Measurements from ENCODE around the gene PPP2CA.

PPP2CA gene

GRCh38 chr5:134203630-134204029 is 22.2 kb downstream of the PPP2CA start:
- no peaks in the 10 kb centered on the region for H3F3A ChIP-seq (ENCODE audit: low read depth)
- no peak overlapping the region for H3K9ac ChIP-seq (ENCODE audit: low read depth, low read length, poor library complexity, severe bottlenecking)
- no peaks in the 10 kb centered on the region for H3K27me3 ChIP-seq (ENCODE audit: insufficient read depth, low read length, poor library complexity, severe bottlenecking)
- peaks cover 41% of the 10 kb centered on the region for H3K79me2 ChIP-seq (ENCODE audit: insufficient read depth, low read length)
- H3K4me1 ChIP-seq (ENCODE audit: insufficient read depth, low read length, poor library complexity, severe bottlenecking): no peaks in the 10 kb centered on the region
- peaks cover 24% of the 10 kb centered on the region for H4K20me1 ChIP-seq (ENCODE audit: insufficient read depth, low read length, poor library complexity, severe bottlenecking)
- H3K4me3 ChIP-seq (ENCODE audit: low read length, poor library complexity, severe bottlenecking): no peak overlapping the region
- H3K4me2 ChIP-seq (ENCODE audit: low read depth, low read length, poor library complexity, severe bottlenecking): no peak overlapping the region
- no peaks in the 10 kb centered on the region for H3K9me2 ChIP-seq (replicated peaks; ENCODE audit: low read depth, low read length)
- peaks cover 72% of the 10 kb centered on the region; the same call in 1 of the 2 replicates for H3K36me3 ChIP-seq (ENCODE audit: insufficient read depth, low read length)
- H2AFZ ChIP-seq (ENCODE audit: low read length): no peak overlapping the region
- H3K9me3 ChIP-seq (ENCODE audit: insufficient read depth, low read depth, low read length): no peaks in the 10 kb centered on the region
- no peak for TF ChIP-seq CTCF (conservative IDR thresholded peaks at IDR 0.05; ENCODE audit: low read length)
- TF ChIP-seq EZH2phosphoT487 (IDR thresholded peaks at IDR 0.05; ENCODE audit: borderline replicate concordance): no peak

- H3K4me3 ChIP-seq (ENCODE audit: low read length, poor library complexity, severe bottlenecking): no peak overlapping the region
- no peaks in the 10 kb centered on the region for H3K27me3 ChIP-seq (ENCODE audit: insufficient read depth, low read length, poor library complexity, severe bottlenecking)
- H3F3A ChIP-seq (ENCODE audit: low read depth): no peaks in the 10 kb centered on the region
- no peak overlapping the region for H2AFZ ChIP-seq (ENCODE audit: low read length)
- no peaks in the 10 kb centered on the region for H3K79me2 ChIP-seq (ENCODE audit: insufficient read depth, low read length)
- no peak for TF ChIP-seq CTCF (conservative IDR thresholded peaks at IDR 0.05; ENCODE audit: low read length)
- TF ChIP-seq EZH2phosphoT487 (IDR thresholded peaks at IDR 0.05; ENCODE audit: borderline replicate concordance): no peak
- H3K36me3 ChIP-seq (ENCODE audit: insufficient read depth, low read length): peaks cover 44% of the 10 kb centered on the region; the same call in 1 of the 2 replicates
- no peaks in the 10 kb centered on the region for H3K4me1 ChIP-seq (ENCODE audit: insufficient read depth, low read length, poor library complexity, severe bottlenecking)
- no peaks in the 10 kb centered on the region for H3K9me3 ChIP-seq (ENCODE audit: insufficient read depth, low read depth, low read length)
- no peaks in the 10 kb centered on the region for H4K20me1 ChIP-seq (ENCODE audit: insufficient read depth, low read length, poor library complexity, severe bottlenecking)
- H3K4me2 ChIP-seq (ENCODE audit: low read depth, low read length, poor library complexity, severe bottlenecking): no peak overlapping the region
- no peaks in the 10 kb centered on the region for H3K9me2 ChIP-seq (replicated peaks; ENCODE audit: low read depth, low read length)
- no peak overlapping the region for H3K9ac ChIP-seq (ENCODE audit: low read depth, low read length, poor library complexity, severe bottlenecking)
Measured at GRCh38 chr5:134195666-134196065, 30.2 kb downstream of the PPP2CA start.

GRCh38 chr5:134189031-134189430 is 36.8 kb downstream of the PPP2CA start:
- no peaks in the 10 kb centered on the region for H3K4me1 ChIP-seq (ENCODE audit: insufficient read depth, low read length, poor library complexity, severe bottlenecking)
- no peaks in the 10 kb centered on the region for H3F3A ChIP-seq (ENCODE audit: low read depth)
- H3K9me3 ChIP-seq (ENCODE audit: insufficient read depth, low read depth, low read length): no peaks in the 10 kb centered on the region
- no peaks in the 10 kb centered on the region for H3K27me3 ChIP-seq (ENCODE audit: insufficient read depth, low read length, poor library complexity, severe bottlenecking)
- no peak overlapping the region for H2AFZ ChIP-seq (ENCODE audit: low read length)
- TF ChIP-seq EZH2phosphoT487 (IDR thresholded peaks at IDR 0.05; ENCODE audit: borderline replicate concordance) (no peak), CTCF (conservative IDR thresholded peaks at IDR 0.05; ENCODE audit: low read length) (no peak)
- no peaks in the 10 kb centered on the region for H3K79me2 ChIP-seq (ENCODE audit: insufficient read depth, low read length)
- no peak overlapping the region for H3K4me2 ChIP-seq (ENCODE audit: low read depth, low read length, poor library complexity, severe bottlenecking)
- H3K4me3 ChIP-seq (ENCODE audit: low read length, poor library complexity, severe bottlenecking): no peak overlapping the region
- no peaks in the 10 kb centered on the region for H3K9me2 ChIP-seq (replicated peaks; ENCODE audit: low read depth, low read length)
- H3K36me3 ChIP-seq (ENCODE audit: insufficient read depth, low read length): no peaks in the 10 kb centered on the region
- H3K9ac ChIP-seq (ENCODE audit: low read depth, low read length, poor library complexity, severe bottlenecking): no peak overlapping the region
- no peaks in the 10 kb centered on the region for H4K20me1 ChIP-seq (ENCODE audit: insufficient read depth, low read length, poor library complexity, severe bottlenecking)
